Fibroblast of lung (primary cell): ENCODE data around the gene FGF18. TPM values are rescaled to one million over a fixed set of nuclear protein-coding genes. Genes with fewer than 3 reads are reported as not detected.

Experiments used
- DNase-seq, 2 donors: peaks; one replicate each; pipeline versions ENCODE4 v3.0.0 to v3.0.0-alpha.2; 2010; ENCODE audit warnings: low read depth in 2 of 2
- H2AFZ ChIP-seq: 2 replicates; pipeline ENCODE4 v1.5.1; 2012; ENCODE audit warnings: low read length, control low read depth, inconsistent platforms
- H3K27ac ChIP-seq: 2 replicates; pipeline ENCODE4 v1.5.1; 2011; ENCODE audit warnings: low read length, control low read depth; ENCODE audit not compliant: insufficient read depth
- H3K27me3 ChIP-seq: 2 replicates; pipeline ENCODE4 v1.5.1; 2011; ENCODE audit warnings: mild to moderate bottlenecking, low read length; ENCODE audit not compliant: control insufficient read depth, insufficient read depth
- H3K36me3 ChIP-seq: 2 replicates; pipeline ENCODE4 v1.5.1; 2011; ENCODE audit warnings: low read length; ENCODE audit not compliant: control insufficient read depth, insufficient read depth
- H3K4me1 ChIP-seq: 2 replicates; pipeline ENCODE4 v1.5.1; 2011; ENCODE audit warnings: low read length; ENCODE audit not compliant: control insufficient read depth, insufficient read depth; ENCODE audit errors: extremely low read depth
- H3K4me2 ChIP-seq: 2 replicates; pipeline ENCODE4 v1.5.1; 2011; ENCODE audit warnings: low read length, control low read depth; ENCODE audit not compliant: insufficient read depth; ENCODE audit errors: extremely low read depth
- H3K4me3 ChIP-seq, 4 experiments: fragments of 200-600 bp in 1 of 4; sonication (generic) in 1 of 4; replicated peaks in 1 of 4; 2 replicates each; pipeline ENCODE4 v1.5.1; 2011 to 2016; ENCODE audit warnings: low read length in 4 of 4, low read depth in 3 of 4, mild to moderate bottlenecking in 3 of 4, control low read depth in 2 of 4, inconsistent platforms in 1 of 4, mixed read lengths in 1 of 4; ENCODE audit not compliant: insufficient read depth in 1 of 4; ENCODE audit errors: control extremely low read depth in 1 of 4
- H3K79me2 ChIP-seq: 2 replicates; pipeline ENCODE4 v1.5.1; 2012; ENCODE audit warnings: mild to moderate bottlenecking, low read length, inconsistent platforms; ENCODE audit not compliant: control insufficient read depth, insufficient read depth
- H3K9ac ChIP-seq: 2 replicates; pipeline ENCODE4 v1.5.1; 2011; ENCODE audit warnings: mild to moderate bottlenecking, low read length, control low read depth; ENCODE audit not compliant: insufficient read depth
- H3K9me3 ChIP-seq: 2 replicates; pipeline ENCODE4 v1.5.1; 2012; ENCODE audit warnings: low read depth, low read length; ENCODE audit not compliant: control insufficient read depth, insufficient read depth
- H4K20me1 ChIP-seq: 2 replicates; pipeline ENCODE4 v1.5.1; 2011; ENCODE audit warnings: low read length; ENCODE audit not compliant: control insufficient read depth, insufficient read depth; ENCODE audit errors: extremely low read depth
- EZH2 ChIP-seq: IDR thresholded peaks from 2 replicates; pipeline ENCODE4 v1.5.1; 2012; ENCODE audit warnings: low read length, control low read depth, mild to moderate bottlenecking; ENCODE audit errors: missing control alignments
- polyA plus RNA-seq, 2 donors: library from polyadenylated mRNA; depleted of rRNA in 1 of 2; stranded (reverse) in 1 of 2; unstranded in 1 of 2; fragments of >200 nt; gene quantifications; 2 replicates each; pipeline ENCODE4 v1.2.1, GENCODE V29; 2011 to 2012; ENCODE audit warnings: missing spikeins in 1 of 2
- total RNA-seq: library from RNA; depleted of rRNA; stranded (reverse); fragments of >200 nt; gene quantifications from 2 replicates; pipeline ENCODE4 v1.2.1, GENCODE V29; 2014
- TF ChIP-seq, protein P1 (sequence below), 2 donors: IDR thresholded peaks in 1 of 2; conservative IDR thresholded peaks in 1 of 2; 1 replicate in 1 of 2; 2 replicates in 1 of 2; pipeline ENCODE4 v1.5.1; 2011 to 2012; ENCODE audit warnings: low read length in 2 of 2, control low read depth in 1 of 2, inconsistent platforms in 1 of 2, low read depth in 1 of 2, mild to moderate bottlenecking in 1 of 2

The FGF18 gene
- total and polyA plus RNA-seq, 2 donors (not counting 1 experiment from before 2014, with no cell fraction given) = 0.33 to 19.3 TPM

DNA sequence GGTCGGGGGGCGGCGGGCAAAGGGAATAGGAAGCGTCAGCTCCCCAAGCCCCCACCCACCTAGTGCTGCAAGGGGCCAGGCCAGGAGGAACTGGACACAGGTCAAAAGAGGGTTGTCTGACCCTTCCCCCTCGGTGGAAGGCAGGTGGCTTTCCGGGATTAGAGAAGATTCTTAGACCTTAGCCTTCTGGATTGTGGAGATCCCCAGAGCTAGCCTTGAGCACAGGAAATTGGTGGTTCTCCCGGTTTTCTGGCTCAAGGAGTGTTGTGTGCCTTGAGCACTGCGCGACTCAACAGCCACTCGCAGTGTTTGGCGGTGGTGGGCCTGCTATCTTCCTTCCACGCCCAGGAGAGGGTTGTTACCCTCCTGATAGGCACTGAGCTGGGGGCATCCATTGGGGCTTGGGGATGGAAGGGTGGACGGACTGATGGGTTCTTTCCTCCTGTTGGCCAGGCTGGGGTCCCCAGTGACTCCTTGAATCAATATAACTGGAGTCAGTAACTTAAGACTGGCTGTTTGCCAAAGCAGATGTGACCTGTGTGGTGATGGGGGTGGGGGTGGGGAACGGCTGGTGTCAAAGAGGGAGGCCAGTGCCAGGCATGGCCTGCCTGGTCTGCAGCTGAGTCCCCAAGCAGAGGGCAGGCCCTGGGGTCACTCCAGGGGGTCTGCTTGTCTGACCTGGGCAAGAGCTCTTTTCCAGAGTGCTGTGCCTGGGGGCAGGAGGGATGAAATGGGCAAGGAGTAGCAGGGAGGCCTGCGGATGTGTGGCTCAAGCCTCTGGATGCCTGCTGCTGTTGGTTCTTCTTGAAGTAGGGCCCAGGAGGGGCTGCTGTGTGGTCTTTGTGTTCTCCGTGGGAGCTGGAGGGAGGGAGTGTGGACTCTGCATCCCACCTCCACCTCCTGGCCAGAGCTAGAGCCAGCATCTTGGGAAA lies 2.1 kb downstream of the FGF18 start:
- Histone ChIP-seq H4K20me1 (no peaks in the 10 kb centered on the region), H3K4me2 (peak overlapping the region; percentile 80), H3K9me3 (no peaks in the 10 kb centered on the region), H2AFZ (no peak overlapping the region), H3K27me3 (no peaks in the 10 kb centered on the region), H3K79me2 (no peaks in the 10 kb centered on the region), H3K9ac (no peak overlapping the region), H3K27ac (no peak overlapping the region), H3K4me3 (peak overlapping the region in 1 of 4 experiments; percentile 62), H3K4me1 (peaks cover 2% of the 10 kb centered on the region), H3K36me3 (no peaks in the 10 kb centered on the region)
- DNase-seq = no peak
- no peak for TF ChIP-seq EZH2
- TF ChIP-seq, protein P1, sequence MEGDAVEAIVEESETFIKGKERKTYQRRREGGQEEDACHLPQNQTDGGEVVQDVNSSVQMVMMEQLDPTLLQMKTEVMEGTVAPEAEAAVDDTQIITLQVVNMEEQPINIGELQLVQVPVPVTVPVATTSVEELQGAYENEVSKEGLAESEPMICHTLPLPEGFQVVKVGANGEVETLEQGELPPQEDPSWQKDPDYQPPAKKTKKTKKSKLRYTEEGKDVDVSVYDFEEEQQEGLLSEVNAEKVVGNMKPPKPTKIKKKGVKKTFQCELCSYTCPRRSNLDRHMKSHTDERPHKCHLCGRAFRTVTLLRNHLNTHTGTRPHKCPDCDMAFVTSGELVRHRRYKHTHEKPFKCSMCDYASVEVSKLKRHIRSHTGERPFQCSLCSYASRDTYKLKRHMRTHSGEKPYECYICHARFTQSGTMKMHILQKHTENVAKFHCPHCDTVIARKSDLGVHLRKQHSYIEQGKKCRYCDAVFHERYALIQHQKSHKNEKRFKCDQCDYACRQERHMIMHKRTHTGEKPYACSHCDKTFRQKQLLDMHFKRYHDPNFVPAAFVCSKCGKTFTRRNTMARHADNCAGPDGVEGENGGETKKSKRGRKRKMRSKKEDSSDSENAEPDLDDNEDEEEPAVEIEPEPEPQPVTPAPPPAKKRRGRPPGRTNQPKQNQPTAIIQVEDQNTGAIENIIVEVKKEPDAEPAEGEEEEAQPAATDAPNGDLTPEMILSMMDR (conservative IDR thresholded peaks at IDR 0.05 in 1 of 2, IDR thresholded peaks at IDR 0.05 in 1 of 2; ENCODE audit: low read depth in 1 of 2, low read length in 2 of 2) = no peak

DNA sequence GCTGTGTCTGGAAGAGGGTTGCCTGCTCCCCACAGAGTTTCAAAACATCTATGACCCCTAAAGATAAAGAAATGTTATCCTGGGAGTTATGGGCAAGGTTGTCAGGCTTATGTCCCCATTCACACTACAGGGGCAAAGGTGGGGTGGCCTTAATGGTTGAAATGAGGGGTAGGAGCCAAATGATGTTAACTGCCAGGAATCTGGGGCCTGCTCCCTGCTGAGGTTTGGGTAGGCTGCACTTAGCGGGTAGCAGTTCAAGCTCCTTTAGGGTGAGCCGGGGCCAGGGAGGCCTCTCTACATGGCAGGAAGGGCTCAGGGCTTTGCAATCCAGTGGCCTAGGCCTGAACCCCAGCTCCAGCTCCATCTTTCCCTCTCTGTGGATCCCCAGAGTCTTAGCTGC lies 3.0 kb downstream of the FGF18 start:
- no peak for TF ChIP-seq EZH2
- TF ChIP-seq, protein P1 (conservative IDR thresholded peaks at IDR 0.05 in 1 of 2, IDR thresholded peaks at IDR 0.05 in 1 of 2; ENCODE audit: low read depth in 1 of 2, low read length in 2 of 2) = no peak
- H3K9ac ChIP-seq = no peak overlapping the region
- no peak for DNase-seq

DNA sequence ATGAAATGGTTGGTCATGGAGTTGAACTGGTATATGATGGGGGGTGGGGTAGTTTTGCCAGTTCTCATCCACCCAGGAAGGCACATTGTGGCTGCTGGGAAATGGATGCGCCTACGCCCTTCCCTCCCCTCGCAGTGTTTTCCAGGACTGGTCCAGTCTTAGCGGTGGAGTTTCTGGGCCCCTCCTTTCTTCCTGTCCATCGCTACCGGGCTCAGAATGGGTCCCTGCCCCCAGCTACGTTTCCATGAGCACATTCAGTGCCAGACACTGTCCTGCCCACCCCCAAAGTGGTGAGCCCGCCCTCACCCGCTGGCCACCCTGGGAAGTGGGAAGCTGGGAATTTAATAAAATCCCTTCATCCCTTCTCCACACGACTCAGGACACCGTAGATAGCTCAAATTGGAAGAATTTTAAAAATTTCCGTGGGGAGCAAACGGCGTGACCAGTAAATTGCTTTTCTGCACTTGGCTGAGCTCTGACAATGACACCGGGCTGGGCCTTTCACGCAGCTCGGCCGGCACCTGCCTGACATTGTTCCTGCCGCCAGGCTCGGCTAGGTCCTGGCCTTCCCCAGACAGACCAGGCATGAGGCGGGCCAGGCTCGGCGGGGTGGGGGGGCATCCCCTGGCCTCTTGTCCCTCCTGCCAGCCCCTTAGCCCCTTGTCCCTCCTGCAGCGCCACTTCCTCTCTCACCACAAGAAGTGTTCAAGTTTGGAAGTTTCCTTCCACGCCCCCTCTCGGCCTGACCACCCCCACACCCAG lies 3.6 kb downstream of the FGF18 start:
- Histone ChIP-seq H3K9me3 (no peaks in the 10 kb centered on the region), H3K27ac (no peak overlapping the region), H3K4me1 (peaks cover 2% of the 10 kb centered on the region), H3K4me3 (peak overlapping the region in 1 of 4 experiments; percentile 62), H3K27me3 (no peaks in the 10 kb centered on the region), H3K36me3 (no peaks in the 10 kb centered on the region), H4K20me1 (no peaks in the 10 kb centered on the region), H3K79me2 (no peaks in the 10 kb centered on the region), H2AFZ (no peak overlapping the region), H3K9ac (no peak overlapping the region), H3K4me2 (no peak overlapping the region)
- no peak for TF ChIP-seq EZH2
- TF ChIP-seq, protein P1 (conservative IDR thresholded peaks at IDR 0.05 in 1 of 2, IDR thresholded peaks at IDR 0.05 in 1 of 2; ENCODE audit: low read depth in 1 of 2, low read length in 2 of 2) = no peak
- DNase-seq = no peak

More for the DNA sequence above, 3.0 kb downstream of the FGF18 start:
- no peaks in the 10 kb centered on the region for H3K36me3 ChIP-seq
- H3K4me1 ChIP-seq = peaks cover 2% of the 10 kb centered on the region
- no peaks in the 10 kb centered on the region for H3K79me2 ChIP-seq
- no peaks in the 10 kb centered on the region for H3K27me3 ChIP-seq
- no peak overlapping the region for H2AFZ ChIP-seq
- no peak overlapping the region for H3K4me2 ChIP-seq
- no peaks in the 10 kb centered on the region for H3K9me3 ChIP-seq
- H4K20me1 ChIP-seq = no peaks in the 10 kb centered on the region
- peak overlapping the region in 1 of 4 experiments; percentile 62 for H3K4me3 ChIP-seq
- no peak overlapping the region for H3K27ac ChIP-seq
